ENCODE measurements around the gene TMEM44. TPM values are rescaled to one million over a fixed set of nuclear protein-coding genes. Genes with fewer than 3 reads are reported as not detected.

The TMEM44 gene
- total and polyA plus RNA-seq, 2 of the 4 experiments (the other 2 are of a cell fraction) = 9.7 to 24.2 TPM

DNA sequence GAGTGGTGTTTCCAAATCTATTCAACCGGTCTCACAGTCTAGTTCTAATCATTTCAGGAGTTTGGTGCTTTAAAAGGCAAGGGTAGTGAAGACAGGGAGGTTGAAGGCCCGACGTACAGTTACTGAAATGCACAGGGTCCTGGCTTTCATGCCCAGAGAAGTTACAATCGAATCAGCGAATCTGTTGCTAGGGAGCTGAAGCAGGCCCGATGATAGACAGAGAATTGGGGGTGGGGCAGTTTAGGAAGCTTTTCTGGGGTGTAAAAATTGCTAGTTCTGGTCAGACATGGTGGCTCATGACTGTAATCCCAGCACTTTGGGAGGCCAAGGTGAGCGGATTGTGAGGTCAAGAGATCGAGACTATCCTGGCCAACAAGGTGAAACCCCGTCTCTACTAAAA is 83.4 kb downstream of the TMEM44 start:
- Histone ChIP-seq H2AK5ac (ENCODE audit: low read depth, low read length) (0 out of 2 replicates have a peak overlapping the region, but pooled peaks have one; percentile 23), H3K23ac (ENCODE audit: low read depth, low read length) (no peak overlapping the region), H3K9me3 (ENCODE audit: control insufficient read depth, insufficient read depth, low read length) (no peaks in the 10 kb centered on the region), H2BK20ac (ENCODE audit: low read depth, low read length) (peak overlapping the region; percentile 48; the same call in 1 of the 2 replicates), H4K20me1 (ENCODE audit: insufficient read depth, low read length) (no peaks in the 10 kb centered on the region), H3K27ac (ENCODE audit: insufficient read depth, low read length) (peak overlapping the region; percentile 21; the same call in 1 of the 2 replicates), H4K8ac (ENCODE audit: low read depth in 2 of 2, low read length in 2 of 2) (peak overlapping the region; percentile 31 to 58; a peak in 2 of 4 replicates), H3K9ac (ENCODE audit: low read depth, low read length) (no peak overlapping the region; the same call in 1 of the 2 replicates), H2AK9ac (replicated peaks; ENCODE audit: low read depth, low read length, poor library complexity) (no peak overlapping the region), H3K56ac (ENCODE audit: extremely low read depth, insufficient read depth, low read length) (no peak overlapping the region), H3K4me2 (ENCODE audit: low read depth, low read length) (no peak overlapping the region), H3K4me3 (ENCODE audit: insufficient read depth, low read depth, low read length) (no peak overlapping the region), H3K79me1 (ENCODE audit: low read depth in 1 of 2, low read length in 2 of 2) (no peaks in the 10 kb centered on the region), H3K4ac (ENCODE audit: low read depth, low read length) (peak overlapping the region; percentile 31; the same call in 1 of the 2 replicates), H3K18ac (ENCODE audit: low read depth, low read length) (peak overlapping the region; percentile 72), H2BK5ac (ENCODE audit: low read depth, low read length, poor library complexity, severe bottlenecking) (no peak overlapping the region), H3K36me3 (ENCODE audit: control insufficient read depth, insufficient read depth, low read length) (no peaks in the 10 kb centered on the region), H2BK120ac (ENCODE audit: low read depth, low read length) (peak overlapping the region; percentile 47), H2BK15ac (ENCODE audit: low read depth, low read length) (peak overlapping the region; percentile 29; the same call in 2 of the 3 replicates), H2AFZ (replicated peaks; ENCODE audit: low read length, poor library complexity) (no peak overlapping the region), H4K91ac (ENCODE audit: insufficient read depth, low read depth, low read length) (no peak overlapping the region; the same call in 1 of the 2 replicates), H4K5ac (ENCODE audit: low read depth, low read length) (peak overlapping the region; percentile 26; the same call in 1 of the 2 replicates), H3K27me3 (ENCODE audit: control insufficient read depth, insufficient read depth, low read length) (no peaks in the 10 kb centered on the region), H3K14ac (replicated peaks; ENCODE audit: low read depth, low read length) (no peak overlapping the region), H3K4me1 (ENCODE audit: control insufficient read depth, insufficient read depth, low read length) (peaks cover 13% of the 10 kb centered on the region), H3K9me1 (ENCODE audit: insufficient read depth, low read length) (no peaks in the 10 kb centered on the region)
- BruUV-seq (replicated peaks) = no TSS peak
- in situ Hi-C loops (cut with MboI; ENCODE audit: low sequenced_read_pairs) = no loop called here
- ChIA-PET CTCF (no interaction called here), POLR2A (ENCODE audit: unreplicated experiment) (no interaction called here)
- DNase-seq (no peak), ATAC-seq (ENCODE audit: low read depth) (no peak)
- TF ChIP-seq CEBPB (IDR thresholded peaks at IDR 0.05; ENCODE audit: low read depth, low read length) (no peak), NFE2L2 (IDR thresholded peaks at IDR 0.05; ENCODE audit: low read depth, low read length) (no peak), MAFK (IDR thresholded peaks at IDR 0.05; ENCODE audit: low read depth, low read length) (no peak), FOS (IDR thresholded peaks at IDR 0.05; ENCODE audit: low read depth, low read length) (no peak), SMC3 (IDR thresholded peaks at IDR 0.05; ENCODE audit: low read depth, low read length) (no peak), MAZ (IDR thresholded peaks at IDR 0.05; ENCODE audit: borderline replicate concordance, low read depth, low read length) (no peak), RFX5 (IDR thresholded peaks at IDR 0.05; ENCODE audit: low read depth, low read length) (no peak), RAD21 (IDR thresholded peaks at IDR 0.05; ENCODE audit: low read length) (no peak), CHD1 (IDR thresholded peaks at IDR 0.05; ENCODE audit: low read depth, low read length) (no peak), MXI1 (IDR thresholded peaks at IDR 0.05; ENCODE audit: borderline replicate concordance, low read depth, low read length) (no peak), POLR2A (IDR thresholded peaks at IDR 0.05; ENCODE audit: low read depth, low read length) (no peak)
- TF ChIP-seq, protein P1, sequence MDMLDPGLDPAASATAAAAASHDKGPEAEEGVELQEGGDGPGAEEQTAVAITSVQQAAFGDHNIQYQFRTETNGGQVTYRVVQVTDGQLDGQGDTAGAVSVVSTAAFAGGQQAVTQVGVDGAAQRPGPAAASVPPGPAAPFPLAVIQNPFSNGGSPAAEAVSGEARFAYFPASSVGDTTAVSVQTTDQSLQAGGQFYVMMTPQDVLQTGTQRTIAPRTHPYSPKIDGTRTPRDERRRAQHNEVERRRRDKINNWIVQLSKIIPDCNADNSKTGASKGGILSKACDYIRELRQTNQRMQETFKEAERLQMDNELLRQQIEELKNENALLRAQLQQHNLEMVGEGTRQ (IDR thresholded peaks at IDR 0.05; ENCODE audit: low read depth, low read length) = no peak
- TF ChIP-seq, protein P2, sequence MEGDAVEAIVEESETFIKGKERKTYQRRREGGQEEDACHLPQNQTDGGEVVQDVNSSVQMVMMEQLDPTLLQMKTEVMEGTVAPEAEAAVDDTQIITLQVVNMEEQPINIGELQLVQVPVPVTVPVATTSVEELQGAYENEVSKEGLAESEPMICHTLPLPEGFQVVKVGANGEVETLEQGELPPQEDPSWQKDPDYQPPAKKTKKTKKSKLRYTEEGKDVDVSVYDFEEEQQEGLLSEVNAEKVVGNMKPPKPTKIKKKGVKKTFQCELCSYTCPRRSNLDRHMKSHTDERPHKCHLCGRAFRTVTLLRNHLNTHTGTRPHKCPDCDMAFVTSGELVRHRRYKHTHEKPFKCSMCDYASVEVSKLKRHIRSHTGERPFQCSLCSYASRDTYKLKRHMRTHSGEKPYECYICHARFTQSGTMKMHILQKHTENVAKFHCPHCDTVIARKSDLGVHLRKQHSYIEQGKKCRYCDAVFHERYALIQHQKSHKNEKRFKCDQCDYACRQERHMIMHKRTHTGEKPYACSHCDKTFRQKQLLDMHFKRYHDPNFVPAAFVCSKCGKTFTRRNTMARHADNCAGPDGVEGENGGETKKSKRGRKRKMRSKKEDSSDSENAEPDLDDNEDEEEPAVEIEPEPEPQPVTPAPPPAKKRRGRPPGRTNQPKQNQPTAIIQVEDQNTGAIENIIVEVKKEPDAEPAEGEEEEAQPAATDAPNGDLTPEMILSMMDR (conservative IDR thresholded peaks at IDR 0.05; ENCODE audit: low read depth, low read length) = no peak
- TF ChIP-seq, protein P3, sequence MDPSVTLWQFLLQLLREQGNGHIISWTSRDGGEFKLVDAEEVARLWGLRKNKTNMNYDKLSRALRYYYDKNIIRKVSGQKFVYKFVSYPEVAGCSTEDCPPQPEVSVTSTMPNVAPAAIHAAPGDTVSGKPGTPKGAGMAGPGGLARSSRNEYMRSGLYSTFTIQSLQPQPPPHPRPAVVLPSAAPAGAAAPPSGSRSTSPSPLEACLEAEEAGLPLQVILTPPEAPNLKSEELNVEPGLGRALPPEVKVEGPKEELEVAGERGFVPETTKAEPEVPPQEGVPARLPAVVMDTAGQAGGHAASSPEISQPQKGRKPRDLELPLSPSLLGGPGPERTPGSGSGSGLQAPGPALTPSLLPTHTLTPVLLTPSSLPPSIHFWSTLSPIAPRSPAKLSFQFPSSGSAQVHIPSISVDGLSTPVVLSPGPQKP (IDR thresholded peaks at IDR 0.05; ENCODE audit: borderline replicate concordance, low read depth, low read length) = no peak
- 100% methylated on average over 5 of the region's 9 CpGs; no CpG with 5 or more reads in 1 of the 2 experiments for WGBS, 2 experiments (ENCODE audit: extremely low coverage in 2 of 2, insufficient read length in 1 of 2)
- intact Hi-C loops (cut with micrococcal nuclease) = no loop called here
- dilution Hi-C loops (cut with HindIII; ENCODE audit: low sequenced_read_pairs, unreplicated experiment) = no loop called here
